HuH-7.5 (cell line): ENCODE results near the gene CSRP1.
A peak's percentile ranks its signal among the peaks of the same experiment; 100 is the strongest.

Experiments
- DNase-seq: peaks from one replicate; pipeline ENCODE4 v3.0.0; 2011; ENCODE audit warnings: low spot score

CSRP1 gene

GRCh38 chr1:201513498-201514243 lies 6.7 kb upstream of the CSRP1 start:
- DNase-seq, result no peak

- no peak for DNase-seq
These were observed 5.1 kb upstream of the CSRP1 start for GRCh38 chr1:201511941-201512539.

DNA sequence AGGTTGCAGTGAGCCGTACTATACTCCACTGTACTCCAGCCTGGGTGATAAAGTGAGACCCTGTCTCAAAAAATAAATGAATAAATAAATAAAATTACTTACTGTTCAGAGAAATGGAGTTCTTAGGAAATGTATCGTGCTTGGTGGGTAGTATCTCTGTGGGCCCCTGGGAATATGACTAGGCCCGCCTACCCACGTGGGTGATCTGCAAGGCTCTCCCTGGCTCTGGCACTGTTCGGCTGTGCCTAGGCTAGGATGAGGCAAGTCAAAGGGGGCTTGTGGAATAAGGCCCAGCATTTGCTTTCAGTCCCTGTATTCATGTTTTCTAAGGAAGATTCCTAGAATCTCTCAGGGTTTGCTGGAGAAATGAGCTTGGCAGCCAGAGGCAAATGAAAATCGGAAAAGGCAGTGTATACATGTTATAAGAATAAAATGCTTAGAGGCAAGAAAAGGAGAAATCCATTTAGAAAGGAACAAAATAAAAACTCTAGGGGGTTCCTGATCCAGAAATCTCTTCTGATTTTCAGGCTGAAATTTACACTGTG lies 4.5 kb upstream of the CSRP1 start:
- DNase-seq, result no peak

- DNase-seq, result no peak
These were observed 3.8 kb upstream of the CSRP1 start for GRCh38 chr1:201510734-201511133.

DNA sequence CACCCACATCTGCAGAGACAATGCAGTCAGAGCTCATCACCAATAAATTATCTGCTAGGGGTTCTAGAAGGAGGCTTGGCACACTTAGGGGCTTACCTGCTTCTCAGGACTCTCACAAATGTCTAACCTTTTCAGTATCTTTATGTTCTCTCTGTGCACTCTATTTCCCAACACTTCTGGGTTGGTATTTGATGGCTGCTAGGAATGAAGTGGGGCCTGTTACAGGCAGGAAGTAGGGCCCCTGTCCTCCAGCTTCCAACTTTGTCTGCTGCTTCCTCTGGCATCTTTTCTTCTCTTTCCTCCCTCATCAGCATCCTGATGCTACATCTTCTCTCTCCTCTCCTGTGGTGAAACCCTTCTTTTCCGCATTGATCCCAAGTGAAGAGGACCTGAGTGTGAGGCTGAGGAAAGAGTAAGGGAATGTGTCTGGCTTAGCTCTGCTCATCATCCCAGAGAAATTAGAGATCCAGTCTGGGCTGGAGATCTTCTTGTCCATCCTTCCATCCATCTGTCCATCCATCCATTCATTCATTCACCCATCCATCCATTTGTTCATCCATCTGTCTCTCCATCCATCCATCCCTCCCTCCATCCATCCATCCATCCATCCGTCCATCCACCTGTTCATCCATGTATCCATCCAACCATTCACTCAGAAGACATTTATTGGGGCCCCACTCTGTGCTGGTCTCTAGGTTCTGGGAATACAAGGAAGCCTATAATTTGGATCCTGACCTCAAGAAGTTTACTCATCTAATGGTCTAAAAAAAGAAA lies 2.9 kb upstream of the CSRP1 start:
- DNase-seq, result no peak

- DNase-seq, result no peak
These were observed 1.9 kb upstream of the CSRP1 start for GRCh38 chr1:201508809-201509208.

- no peak for DNase-seq
These were observed 395 bp upstream of the CSRP1 start for GRCh38 chr1:201507360-201507675.

DNA sequence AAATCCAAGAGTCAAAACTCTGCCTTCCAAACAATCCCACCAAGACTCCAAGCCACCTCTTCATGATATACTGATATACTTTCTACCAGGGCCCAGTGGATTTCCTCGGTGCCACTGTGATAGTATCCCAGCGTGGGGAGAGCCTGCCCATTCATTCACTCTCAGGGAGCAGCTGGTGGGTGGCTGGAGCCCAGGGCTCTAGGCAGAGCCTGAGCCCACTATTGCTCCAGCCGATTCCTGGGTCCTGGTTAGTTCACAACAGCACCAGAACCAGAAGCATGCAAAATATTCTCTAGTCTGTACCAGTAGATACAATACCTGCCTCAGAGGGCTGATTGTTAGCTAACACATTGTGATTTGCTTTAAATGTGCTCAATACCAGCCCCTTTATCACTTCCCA lies 831 bp downstream of the CSRP1 start:
- DNase-seq, result no peak

- no peak for DNase-seq
These were observed 1.4 kb downstream of the CSRP1 start for GRCh38 chr1:201505503-201505890.

GRCh38 chr1:201504799-201505502 lies 2.0 kb downstream of the CSRP1 start:
- DNase-seq, result no peak

- no peak for DNase-seq
These were observed 2.7 kb downstream of the CSRP1 start for GRCh38 chr1:201504179-201504631.

DNA sequence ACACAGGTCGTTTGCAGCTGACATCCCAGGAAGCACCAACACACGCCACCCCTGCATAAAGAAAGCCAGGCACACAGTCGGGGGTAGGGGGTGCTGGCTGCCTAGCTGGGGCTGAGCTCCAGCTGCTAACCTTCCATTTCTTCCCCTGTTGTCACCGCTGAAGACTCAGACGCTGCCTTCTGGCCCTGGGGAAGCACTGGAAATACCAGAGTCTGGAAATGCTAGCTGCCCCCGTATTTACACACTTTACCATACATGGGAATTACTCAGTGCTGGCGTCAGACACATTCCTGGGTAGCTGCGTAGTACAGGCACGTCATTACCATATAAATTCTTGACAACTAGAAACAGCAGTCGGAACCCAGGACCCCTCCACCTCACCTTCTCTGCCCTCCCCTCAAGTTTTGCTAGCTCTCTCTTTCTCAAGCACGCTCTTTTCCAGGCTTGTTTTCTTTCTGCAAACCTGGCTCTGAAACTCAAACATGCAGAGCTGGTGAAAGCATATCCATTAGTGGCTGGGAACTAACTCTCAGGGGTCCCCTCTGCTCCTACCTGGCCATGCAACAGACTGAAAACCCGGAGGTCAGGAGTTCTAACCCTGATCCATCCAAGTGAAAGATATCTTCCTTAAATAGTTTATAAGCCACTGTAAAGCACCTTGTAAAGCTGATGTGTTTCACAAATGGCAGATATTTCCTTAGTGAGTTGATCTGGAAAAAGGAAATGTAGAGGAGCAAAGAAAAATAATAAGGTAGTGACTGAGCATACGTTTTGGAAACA lies 3.3 kb downstream of the CSRP1 start:
- DNase-seq, result peak; percentile 57

GRCh38 chr1:201502511-201502857 lies 4.4 kb downstream of the CSRP1 start:
- no peak for DNase-seq

GRCh38 chr1:201501812-201502510 lies 5.0 kb downstream of the CSRP1 start:
- DNase-seq, result no peak

- DNase-seq, result no peak
These were observed 5.8 kb downstream of the CSRP1 start for GRCh38 chr1:201501144-201501543.

DNA sequence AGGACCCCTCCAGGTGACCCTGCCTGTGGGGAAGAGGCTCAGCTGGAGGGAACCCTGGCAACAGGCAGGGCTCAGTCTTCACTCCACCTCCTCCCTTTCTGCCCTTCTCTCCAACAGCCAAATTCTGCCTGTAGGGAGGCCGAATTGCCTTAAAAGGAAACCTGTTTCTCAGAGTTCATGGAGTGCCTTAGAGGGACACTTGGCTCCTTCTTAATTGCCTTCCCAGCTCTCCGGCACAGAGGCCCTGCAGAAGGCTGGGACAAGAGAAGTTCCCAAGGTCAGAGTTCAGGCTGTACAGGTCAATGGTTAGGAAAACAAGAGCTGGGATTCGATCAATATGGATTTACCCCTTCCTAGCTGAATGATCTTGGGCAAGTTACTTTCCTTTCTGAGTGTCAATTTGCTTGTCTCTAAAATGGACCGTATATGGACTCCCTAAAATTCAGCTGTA lies 6.2 kb downstream of the CSRP1 start:
- DNase-seq, result no peak

- DNase-seq, result no peak
These were observed 6.9 kb downstream of the CSRP1 start for GRCh38 chr1:201499795-201500669.

DNA sequence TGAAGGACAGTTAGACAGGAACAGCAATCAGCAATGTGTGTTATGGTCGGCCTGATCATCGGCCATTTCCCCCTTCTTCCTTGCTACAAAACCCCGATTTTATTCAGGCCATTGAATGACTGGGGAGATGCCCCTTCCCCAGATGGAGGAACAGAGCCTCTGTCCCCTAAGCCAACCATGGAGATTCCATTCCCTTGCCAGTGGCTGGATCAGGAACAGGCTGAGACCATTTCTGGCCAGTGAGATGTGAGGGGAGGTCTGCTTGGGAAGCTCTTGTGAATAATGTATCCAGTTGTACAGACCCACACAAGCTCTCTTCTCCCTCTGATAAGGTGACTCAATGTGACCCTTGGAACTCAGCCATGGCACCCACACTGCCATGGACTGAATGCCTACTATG lies 7.7 kb downstream of the CSRP1 start:
- DNase-seq, result no peak

DNA sequence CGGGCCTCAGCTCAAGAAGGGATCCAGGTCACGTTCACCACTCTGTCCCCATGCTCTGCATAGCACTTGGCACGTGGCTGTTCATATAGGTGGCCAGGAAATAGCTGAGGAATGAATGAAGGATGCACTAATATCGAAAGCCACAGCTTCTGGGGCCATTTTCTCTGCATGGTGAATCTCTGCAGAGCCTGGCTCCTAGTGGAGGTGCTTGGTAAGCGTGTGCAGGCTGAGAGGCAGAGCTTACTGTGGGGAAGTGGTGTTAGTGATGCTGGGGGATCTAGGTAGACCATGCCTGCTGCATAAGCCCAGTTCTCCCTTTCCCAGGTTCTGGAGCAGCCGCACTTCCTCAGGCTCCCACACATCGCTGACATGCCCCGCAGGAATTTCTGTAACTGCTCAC lies 8.3 kb downstream of the CSRP1 start:
- DNase-seq, result no peak

- no peak for DNase-seq
These were observed 8.9 kb downstream of the CSRP1 start for GRCh38 chr1:201497935-201498509.
